Muscle layer of duodenum (tissue), 2 donors: ENCODE results near the gene KRT5.

Experiments
- H3K27ac ChIP-seq: one replicate; pipeline ENCODE4 v1.7.0; 2013; ENCODE audit warnings: mild to moderate bottlenecking, low read length
- H3K27me3 ChIP-seq: one replicate; pipeline ENCODE4 v1.7.0; 2013; ENCODE audit warnings: low read depth, mild to moderate bottlenecking, control low read depth, low read length
- H3K36me3 ChIP-seq, 2 donors: one replicate each; pipeline ENCODE4 v1.7.0; 2013; ENCODE audit warnings: low read length in 2 of 2, control low read depth in 1 of 2, mild to moderate bottlenecking in 1 of 2; ENCODE audit not compliant: insufficient read depth in 2 of 2, control insufficient read depth in 1 of 2
- H3K4me1 ChIP-seq, 2 donors: one replicate each; pipeline ENCODE4 v1.7.0; 2013; ENCODE audit warnings: low read length in 2 of 2, mild to moderate bottlenecking in 2 of 2, control low read depth in 1 of 2, moderate library complexity in 1 of 2; ENCODE audit not compliant: insufficient read depth in 2 of 2, control insufficient read depth in 1 of 2
- H3K4me3 ChIP-seq, 2 donors: one replicate each; pipeline ENCODE4 v1.7.0; 2013; ENCODE audit warnings: low read length in 2 of 2, low read depth in 1 of 2, mild to moderate bottlenecking in 1 of 2
- H3K9me3 ChIP-seq, 2 donors: one replicate each; pipeline ENCODE4 v1.7.0; 2013; ENCODE audit warnings: low read length in 2 of 2, control low read depth in 1 of 2, mild to moderate bottlenecking in 1 of 2; ENCODE audit not compliant: control insufficient read depth in 1 of 2
- donor health status: healthy.

KRT5 gene

DNA sequence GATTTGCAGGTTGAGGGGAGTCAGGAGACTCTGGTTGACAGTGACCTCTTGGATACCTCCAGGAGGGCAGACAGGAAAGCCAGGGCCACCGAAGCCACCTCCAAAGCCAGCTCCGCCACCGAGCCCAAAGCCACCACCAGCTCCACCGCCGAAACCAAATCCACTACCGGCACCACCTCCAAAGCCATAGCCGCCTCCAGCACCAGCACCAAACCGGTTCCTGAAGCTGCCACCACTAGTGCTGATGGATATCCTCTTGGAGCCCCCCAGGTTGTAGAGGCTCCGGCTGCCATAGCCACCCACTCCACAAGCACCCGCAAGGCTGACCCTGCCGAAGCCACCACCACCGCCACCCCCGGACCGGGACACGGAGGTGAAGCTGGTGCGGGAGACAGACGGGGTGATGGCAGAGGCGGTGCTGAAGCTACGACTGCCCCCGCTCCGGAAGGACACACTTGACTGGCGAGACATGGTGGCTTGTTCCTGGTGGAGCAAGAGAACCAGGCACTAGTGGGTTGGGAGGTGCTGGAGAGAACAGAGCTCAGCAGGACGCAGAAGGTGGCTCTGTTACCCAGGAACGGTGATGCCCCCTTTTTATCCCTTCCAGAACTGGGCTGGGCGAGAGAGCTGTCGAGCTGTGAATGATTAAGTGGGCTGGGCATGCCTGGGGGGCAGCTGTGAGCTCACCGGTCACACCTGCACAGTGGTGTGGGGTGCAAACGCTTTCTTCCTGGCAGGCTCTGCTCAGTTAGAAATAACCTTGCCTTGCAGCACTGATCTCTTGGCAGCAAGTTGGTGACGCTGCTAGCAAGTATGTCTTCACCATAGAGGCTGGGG lies at the start of gene KRT5:
Gene KRT5 (minus strand): TSS at position 569 of the 837 bp plus-strand sequence. CDS start 98 bp downstream, at position 471.
- no peaks in the 10 kb centered on the region for H3K9me3 ChIP-seq
- H3K27me3 ChIP-seq = no peaks in the 10 kb centered on the region
- H3K36me3 ChIP-seq = no peaks in the 10 kb centered on the region
- H3K27ac ChIP-seq = no peak within 1 kb of the TSS
- no peak within 1 kb of the TSS for H3K4me3 ChIP-seq
- H3K4me1 ChIP-seq = peaks cover 6 to 15% of the 10 kb centered on the region in 2 donors

DNA sequence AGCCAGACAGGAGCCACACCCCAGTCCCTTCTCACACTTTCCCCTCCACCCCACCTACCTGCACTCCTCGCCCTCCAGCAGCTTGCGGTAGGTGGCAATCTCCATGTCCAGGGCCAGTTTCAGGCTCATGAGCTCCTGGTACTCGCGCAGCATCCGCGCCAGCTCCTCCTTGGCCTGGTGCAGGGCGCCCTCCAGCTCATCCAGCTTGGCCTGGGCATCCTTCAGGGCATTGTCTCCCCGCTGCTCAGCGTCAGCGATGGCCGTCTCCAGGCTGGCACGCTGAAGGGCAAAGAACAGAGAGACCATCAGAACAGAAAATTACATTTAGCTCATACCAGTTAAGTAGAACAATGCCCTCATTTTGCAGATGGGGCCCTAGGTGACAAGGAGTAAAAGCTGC lies 47.9 kb upstream of the KRT5 start:
- H3K27ac ChIP-seq = no peak overlapping the region
- no peaks in the 10 kb centered on the region for H3K4me1 ChIP-seq
- H3K27me3 ChIP-seq = no peaks in the 10 kb centered on the region
- no peaks in the 10 kb centered on the region for H3K9me3 ChIP-seq
- no peaks in the 10 kb centered on the region for H3K36me3 ChIP-seq
- no peak overlapping the region for H3K4me3 ChIP-seq

DNA sequence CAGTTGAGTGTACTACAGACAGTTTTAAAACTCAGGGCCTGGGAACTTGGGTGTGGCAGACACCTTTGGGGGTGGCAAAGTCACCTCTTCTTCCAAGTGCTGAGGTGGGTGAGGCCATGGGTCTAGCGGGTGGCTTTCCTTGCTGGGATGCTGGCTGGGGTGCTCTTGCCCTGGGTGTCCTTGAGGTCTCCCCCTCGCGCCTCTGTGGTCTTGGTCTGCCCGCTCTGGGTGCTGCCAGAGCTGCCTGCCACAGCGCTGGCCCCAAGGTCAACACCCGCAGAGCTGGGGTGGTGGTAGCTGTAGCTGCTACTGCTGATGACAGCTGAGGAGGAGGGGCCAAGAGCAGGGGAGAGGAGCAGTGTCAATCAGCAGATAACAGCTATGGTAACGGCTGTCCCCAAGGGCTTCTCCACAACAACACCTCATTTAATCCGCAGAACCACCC lies 46.7 kb upstream of the KRT5 start:
- Histone ChIP-seq H3K4me3 (no peak overlapping the region), H3K9me3 (no peaks in the 10 kb centered on the region), H3K27ac (no peak overlapping the region), H3K4me1 (no peaks in the 10 kb centered on the region), H3K36me3 (no peaks in the 10 kb centered on the region), H3K27me3 (no peaks in the 10 kb centered on the region)

DNA sequence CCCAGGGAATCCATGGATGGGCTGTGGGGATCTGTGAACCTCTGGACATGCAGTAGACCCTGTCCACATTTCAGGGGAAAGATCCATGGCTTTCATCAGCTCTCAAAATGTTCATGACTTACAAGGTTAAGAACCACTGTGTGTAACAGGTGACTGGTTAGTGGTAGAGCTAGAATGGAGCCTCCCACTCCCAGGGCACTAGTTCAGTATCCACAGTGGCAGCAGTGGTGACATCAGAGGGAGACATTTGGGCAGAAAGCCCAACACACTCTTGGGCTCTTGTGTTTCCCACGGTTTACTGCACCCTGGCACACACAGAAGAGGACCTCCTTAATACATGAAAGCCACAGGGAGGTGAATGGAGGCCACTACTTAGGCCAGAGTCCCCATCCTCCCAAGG lies 44.4 kb upstream of the KRT5 start:
- no peaks in the 10 kb centered on the region for H3K27me3 ChIP-seq
- no peak overlapping the region for H3K4me3 ChIP-seq
- H3K36me3 ChIP-seq = no peaks in the 10 kb centered on the region
- no peak overlapping the region for H3K27ac ChIP-seq
- H3K4me1 ChIP-seq = no peaks in the 10 kb centered on the region
- no peaks in the 10 kb centered on the region for H3K9me3 ChIP-seq

- H3K4me3 ChIP-seq = no peak overlapping the region
- no peaks in the 10 kb centered on the region for H3K4me1 ChIP-seq
- no peaks in the 10 kb centered on the region for H3K9me3 ChIP-seq
- H3K27ac ChIP-seq = no peak overlapping the region
- H3K27me3 ChIP-seq = no peaks in the 10 kb centered on the region
- H3K36me3 ChIP-seq = no peaks in the 10 kb centered on the region
Observed at GRCh38 chr12:52561880-52562449, 41.8 kb upstream of the KRT5 start.

GRCh38 chr12:52559979-52560378 lies 39.8 kb upstream of the KRT5 start:
- Histone ChIP-seq H3K27me3 (no peaks in the 10 kb centered on the region), H3K36me3 (no peaks in the 10 kb centered on the region), H3K4me3 (no peak overlapping the region)

DNA sequence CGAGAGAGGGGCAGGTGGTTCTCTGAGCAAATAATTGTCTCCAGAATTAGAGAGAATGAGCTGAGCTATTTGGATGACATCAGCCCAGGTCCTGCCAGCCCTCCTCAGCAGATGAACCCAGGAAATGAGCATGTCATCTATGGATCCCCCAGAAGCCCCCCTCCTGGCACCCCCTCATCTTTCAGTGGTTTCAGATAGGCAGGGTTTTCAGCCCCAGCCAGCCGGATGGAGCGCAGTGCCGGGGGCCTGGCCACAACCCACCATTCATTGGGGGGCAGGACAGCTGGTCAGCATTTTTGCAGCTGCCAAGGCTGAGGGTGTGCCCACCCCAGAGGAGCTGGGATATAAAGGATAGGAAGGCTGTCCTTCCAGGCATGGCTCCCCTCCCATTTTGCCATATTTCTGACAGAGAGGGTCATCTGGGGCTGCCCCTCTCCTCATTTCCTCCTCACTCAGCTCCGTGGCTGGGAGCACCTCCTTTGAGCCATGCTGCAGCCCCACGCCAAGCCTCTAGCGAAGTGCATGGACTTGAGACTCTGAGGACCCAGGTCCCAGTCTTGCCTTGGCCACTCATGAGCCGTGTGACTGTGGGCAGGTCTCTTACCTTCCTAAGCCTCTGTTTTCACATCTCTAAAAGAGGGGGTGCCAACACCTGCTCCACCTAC lies 38.7 kb upstream of the KRT5 start:
- Histone ChIP-seq H3K9me3 (no peaks in the 10 kb centered on the region), H3K4me1 (no peaks in the 10 kb centered on the region), H3K27ac (no peak overlapping the region), H3K27me3 (no peaks in the 10 kb centered on the region), H3K36me3 (no peaks in the 10 kb centered on the region), H3K4me3 (no peak overlapping the region)

More at GRCh38 chr12:52559979-52560378, 39.8 kb upstream of the KRT5 start:
- no peak overlapping the region for H3K27ac ChIP-seq
- no peaks in the 10 kb centered on the region for H3K9me3 ChIP-seq
- H3K4me1 ChIP-seq = no peaks in the 10 kb centered on the region

- Histone ChIP-seq H3K27me3 (no peaks in the 10 kb centered on the region), H3K36me3 (no peaks in the 10 kb centered on the region), H3K9me3 (no peaks in the 10 kb centered on the region), H3K4me1 (no peaks in the 10 kb centered on the region), H3K27ac (no peak overlapping the region), H3K4me3 (no peak overlapping the region)
Observed at GRCh38 chr12:52557476-52557875, 37.3 kb upstream of the KRT5 start.

- Histone ChIP-seq H3K27me3 (no peaks in the 10 kb centered on the region), H3K9me3 (no peaks in the 10 kb centered on the region), H3K4me3 (no peak overlapping the region), H3K36me3 (no peaks in the 10 kb centered on the region), H3K4me1 (no peaks in the 10 kb centered on the region), H3K27ac (no peak overlapping the region)
Observed at GRCh38 chr12:52555577-52555976, 35.4 kb upstream of the KRT5 start.

DNA sequence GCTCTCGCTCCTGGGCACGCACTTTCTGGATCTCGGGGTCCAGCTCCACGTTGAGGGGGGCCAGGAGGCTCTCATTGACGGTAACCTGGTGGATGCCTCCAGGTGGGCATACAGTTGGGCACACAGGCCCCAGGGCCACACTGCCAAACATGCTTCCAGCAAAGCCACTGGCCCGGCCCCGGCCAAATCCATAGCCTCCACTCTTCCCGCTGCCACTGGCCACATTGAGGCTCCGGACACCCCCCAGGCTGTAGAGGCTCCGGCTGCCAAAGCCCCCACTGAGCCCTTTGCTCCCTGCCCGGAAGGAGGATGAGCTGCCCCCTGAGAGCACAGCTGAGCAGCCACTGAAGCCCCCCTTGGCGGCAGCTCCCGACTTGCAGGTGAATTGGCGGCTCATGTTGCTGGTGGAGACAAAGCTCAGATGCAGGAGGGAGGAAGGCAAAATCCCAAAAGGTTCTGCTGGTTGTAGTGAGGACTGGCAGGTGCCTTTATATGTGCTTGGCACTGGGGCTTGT lies 32.5 kb upstream of the KRT5 start, which contains the start of gene KRT71:
Gene KRT71 (minus strand): TSS at position 465 of the 515 bp plus-strand sequence. CDS start 68 bp downstream, at position 397.
- Histone ChIP-seq H3K27ac (no peak within 1 kb of the TSS), H3K4me3 (no peak within 1 kb of the TSS), H3K27me3 (no peaks in the 10 kb centered on the region), H3K9me3 (no peaks in the 10 kb centered on the region), H3K36me3 (no peaks in the 10 kb centered on the region), H3K4me1 (no peaks in the 10 kb centered on the region)

DNA sequence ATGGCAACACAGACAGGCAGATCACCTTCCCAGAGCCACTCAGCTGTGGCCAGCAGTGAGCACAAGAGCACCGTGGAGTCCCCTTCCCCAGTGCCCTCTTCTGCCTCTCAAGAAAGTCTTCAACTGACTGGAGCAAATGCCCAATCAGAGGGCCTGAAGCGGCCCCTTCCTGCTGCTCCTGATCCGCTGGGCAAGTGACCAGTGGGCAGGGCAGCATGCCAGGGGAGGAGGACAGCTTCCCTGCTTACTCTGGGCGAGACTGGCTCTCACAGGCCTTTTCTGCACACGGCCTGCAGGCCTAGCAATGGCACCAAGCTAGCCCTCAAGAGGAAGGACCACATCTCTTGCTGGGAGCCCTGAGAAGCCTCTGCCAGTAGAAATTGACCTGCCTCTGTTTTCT lies 31.9 kb upstream of the KRT5 start:
- Histone ChIP-seq H3K36me3 (no peaks in the 10 kb centered on the region), H3K27me3 (no peaks in the 10 kb centered on the region), H3K9me3 (no peaks in the 10 kb centered on the region), H3K4me3 (no peak overlapping the region), H3K27ac (no peak overlapping the region), H3K4me1 (no peaks in the 10 kb centered on the region)
